GM10248 (cell line): ENCODE data around the gene MAD1L1.

Experiments used
- CTCF ChIA-PET: fragments of 300-600 bp; sonication (Branson Sonifier 250); formaldehyde crosslinking; extraction: SDS; loops from one replicate; lab custom pipeline; 2021; ENCODE audit warnings: antibody characterized with exemption; lab: Yijun Ruan, JAX
- POLR2A ChIA-PET: fragments of 350-650 bp; sonication (Branson Sonifier 250); formaldehyde crosslinking; extraction: SDS; loops from one replicate; lab custom pipeline; 2020; ENCODE audit warnings: antibody characterized with exemption; lab: Yijun Ruan, JAX
- DNase-seq: peaks from one replicate; pipeline ENCODE4 v3.0.0; 2012; ENCODE audit errors: extremely low spot score
- TF ChIP-seq, protein P1 (sequence below): IDR thresholded peaks from 2 replicates; pipeline ENCODE4 v1.5.1; 2012; ENCODE audit warnings: mild to moderate bottlenecking, low read depth; ENCODE audit errors: extremely low read depth, missing control alignments, control extremely low read depth

The MAD1L1 gene

DNA sequence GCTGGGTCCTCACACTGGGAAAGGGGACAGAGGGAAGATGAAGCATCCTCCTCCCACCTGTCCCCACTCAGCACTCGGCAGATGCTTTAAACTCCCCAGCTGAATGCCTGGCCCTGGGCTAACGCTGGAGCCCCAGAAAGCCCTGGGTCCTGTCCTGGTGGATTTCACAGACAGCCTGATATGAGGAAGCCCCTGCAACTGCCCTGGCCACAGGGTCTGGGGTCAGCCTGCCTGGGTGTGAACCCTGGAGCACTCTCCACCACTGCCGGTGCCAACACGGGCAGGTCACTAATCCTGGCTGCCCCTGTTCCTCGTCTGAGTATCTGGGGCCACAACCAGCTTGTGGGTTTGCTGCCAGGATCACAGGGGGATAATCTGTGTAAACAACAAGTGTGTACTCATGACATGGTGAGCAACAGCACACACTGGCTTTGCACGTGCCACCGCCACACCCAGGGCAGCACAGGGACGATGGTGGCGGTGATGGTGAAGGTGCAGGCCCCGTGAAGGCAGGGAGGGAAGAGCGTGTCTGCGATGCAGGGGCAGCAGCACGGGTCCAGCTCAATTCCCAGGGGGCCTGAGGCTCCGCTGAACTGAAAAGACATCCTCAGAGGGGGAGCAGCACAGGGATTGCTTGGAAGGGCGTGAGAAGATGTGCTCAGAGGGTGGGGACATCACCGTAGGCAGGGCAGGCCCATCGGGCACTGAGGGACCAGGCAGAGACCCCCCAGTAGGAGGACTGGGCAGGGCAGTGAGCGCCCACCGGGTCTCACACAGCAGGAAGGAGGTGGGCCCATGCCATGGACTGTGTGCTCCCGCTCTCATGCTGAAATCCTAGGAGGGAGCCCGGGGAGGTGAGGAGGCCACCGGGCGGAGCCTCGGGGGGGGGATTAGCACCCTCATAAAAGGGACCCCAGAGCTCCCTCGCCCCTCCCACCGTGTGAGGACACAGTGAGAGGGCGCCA is 238.7 kb downstream of the MAD1L1 start:
- CTCF ChIA-PET: no interaction called here

GRCh38 chr7:1993031-1993695 is 239.6 kb downstream of the MAD1L1 start:
- TF ChIP-seq, protein P1, sequence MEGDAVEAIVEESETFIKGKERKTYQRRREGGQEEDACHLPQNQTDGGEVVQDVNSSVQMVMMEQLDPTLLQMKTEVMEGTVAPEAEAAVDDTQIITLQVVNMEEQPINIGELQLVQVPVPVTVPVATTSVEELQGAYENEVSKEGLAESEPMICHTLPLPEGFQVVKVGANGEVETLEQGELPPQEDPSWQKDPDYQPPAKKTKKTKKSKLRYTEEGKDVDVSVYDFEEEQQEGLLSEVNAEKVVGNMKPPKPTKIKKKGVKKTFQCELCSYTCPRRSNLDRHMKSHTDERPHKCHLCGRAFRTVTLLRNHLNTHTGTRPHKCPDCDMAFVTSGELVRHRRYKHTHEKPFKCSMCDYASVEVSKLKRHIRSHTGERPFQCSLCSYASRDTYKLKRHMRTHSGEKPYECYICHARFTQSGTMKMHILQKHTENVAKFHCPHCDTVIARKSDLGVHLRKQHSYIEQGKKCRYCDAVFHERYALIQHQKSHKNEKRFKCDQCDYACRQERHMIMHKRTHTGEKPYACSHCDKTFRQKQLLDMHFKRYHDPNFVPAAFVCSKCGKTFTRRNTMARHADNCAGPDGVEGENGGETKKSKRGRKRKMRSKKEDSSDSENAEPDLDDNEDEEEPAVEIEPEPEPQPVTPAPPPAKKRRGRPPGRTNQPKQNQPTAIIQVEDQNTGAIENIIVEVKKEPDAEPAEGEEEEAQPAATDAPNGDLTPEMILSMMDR: no peak
- CTCF ChIA-PET: interaction anchor here (0.7 kb wide), 1 partner anchor 24 kb away, joined by 3 read pairs; no protein-coding TSS in a partner anchor
- POLR2A ChIA-PET: no interaction called here
- no peak for DNase-seq

More for the DNA sequence above, 238.7 kb downstream of the MAD1L1 start:
- DNase-seq: no peak
- POLR2A ChIA-PET: no interaction called here
- TF ChIP-seq, protein P1: no peak

DNA sequence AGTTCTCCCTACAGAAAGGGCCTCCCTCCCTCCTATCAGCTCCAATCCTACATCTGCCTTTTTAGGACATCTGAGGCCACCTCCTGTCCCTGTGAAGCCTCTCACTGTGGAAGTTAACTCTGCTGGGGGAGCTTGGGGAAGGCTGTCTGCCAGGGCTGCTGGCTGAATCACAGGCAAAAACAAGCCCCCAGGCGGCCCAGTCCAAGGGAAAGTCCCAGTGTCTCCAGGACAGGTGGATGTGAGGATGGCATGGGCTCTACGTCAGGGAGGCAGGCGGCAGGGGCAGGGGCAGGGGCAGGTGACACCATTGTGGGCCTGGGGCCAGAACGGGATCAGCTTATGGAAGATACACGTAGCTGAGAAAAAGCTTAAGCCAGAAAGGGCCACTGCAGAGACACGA is 240.2 kb downstream of the MAD1L1 start:
- TF ChIP-seq, protein P1: no peak
- ChIA-PET POLR2A (no interaction called here), CTCF (interaction anchor here (0.7 kb wide), 1 partner anchor 23 kb away, joined by 3 read pairs; no protein-coding TSS in a partner anchor)

GRCh38 chr7:1990001-1990670 is 242.6 kb downstream of the MAD1L1 start:
- no peak for DNase-seq
- POLR2A ChIA-PET: no interaction called here
- CTCF ChIA-PET: interaction anchor here (1.2 kb wide), 1 partner anchor 219 kb away, joined by 4 read pairs; no protein-coding TSS in a partner anchor
- TF ChIP-seq, protein P1: no peak

More for the DNA sequence above, 240.2 kb downstream of the MAD1L1 start:
- no peak for DNase-seq

DNA sequence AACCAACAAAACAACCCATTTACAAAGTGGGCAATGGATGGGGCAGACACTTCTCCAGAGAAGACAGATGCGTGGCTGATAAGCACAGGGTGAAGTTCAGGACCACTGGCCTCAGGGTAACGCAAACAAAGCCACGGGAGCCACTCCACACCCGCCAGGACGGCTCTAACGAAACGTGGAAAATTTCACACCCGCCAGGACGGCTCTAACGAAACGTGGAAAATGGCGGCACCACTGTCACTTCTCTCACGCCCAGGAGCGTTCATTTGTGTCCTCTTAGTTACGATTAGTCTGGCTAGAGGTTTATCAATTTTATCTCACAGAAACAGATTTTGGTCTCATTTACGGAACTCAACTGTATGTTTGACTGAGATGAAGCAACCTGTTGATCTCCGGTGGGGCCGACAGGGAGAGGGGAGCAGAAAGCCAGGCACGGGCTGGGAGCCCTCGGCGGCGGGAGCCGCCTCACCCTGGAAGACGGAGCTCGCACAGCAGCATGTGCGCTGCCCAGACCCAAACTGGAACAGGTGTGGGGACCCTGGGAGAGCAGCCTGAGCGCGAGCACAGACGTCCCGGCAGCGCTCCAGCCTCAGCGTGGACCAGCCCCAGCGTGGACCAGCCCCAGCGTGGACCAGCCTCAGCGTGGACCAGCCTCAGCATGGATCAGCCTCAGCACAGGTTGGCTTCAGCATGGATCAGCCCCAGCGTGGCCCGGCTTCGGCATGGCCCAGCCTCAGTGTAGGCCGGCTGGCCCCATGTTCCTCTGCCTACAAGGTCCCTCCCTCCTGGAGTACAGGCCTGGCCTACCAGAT is 243.5 kb downstream of the MAD1L1 start:
- TF ChIP-seq, protein P1: no peak
- CTCF ChIA-PET: interaction anchor here (1.2 kb wide), 1 partner anchor 220 kb away, joined by 4 read pairs; no protein-coding TSS in a partner anchor
- POLR2A ChIA-PET: no interaction called here
- DNase-seq: no peak

GRCh38 chr7:1988533-1988930 is 244.2 kb downstream of the MAD1L1 start:
- no peak for DNase-seq
- CTCF ChIA-PET: no interaction called here
- TF ChIP-seq, protein P1: no peak
- POLR2A ChIA-PET: no interaction called here
